T-helper 2 cell treated with Interferon-gamma antibody and Interleukin-4, amounts not matched to agents 100 ng/mL and 5 ng/mL, for 36 hours (primary cell): Measurements from ENCODE around the gene RAE1. TPM values are rescaled to one million over a fixed set of nuclear protein-coding genes. Genes with fewer than 3 reads are reported as not detected.

Source experiments
- intact Hi-C: fragments of 100-400 bp; cut with micrococcal nuclease; formaldehyde crosslinking; loops from one replicate; pipeline ENCODE4 v1.15.1; 2023
- total RNA-seq: library from RNA; stranded (reverse); gene quantifications from 2 replicates; pipeline ENCODE4 v1.2.3, GENCODE V29; 2022

Gene RAE1
- total RNA-seq, 1 donor from 2014 or later = 42.3 TPM

GRCh38 chr20:57387463-57387862 lies 36.4 kb downstream of the RAE1 start:
- intact Hi-C loops = no loop called here

- intact Hi-C loops = no loop called here
These were observed 36.9 kb downstream of the RAE1 start for GRCh38 chr20:57387945-57388371.

GRCh38 chr20:57388953-57389694 lies 38.1 kb downstream of the RAE1 start:
- intact Hi-C loops = loop anchor here (1.0 kb wide), 1 partner anchor 9 kb away; no protein-coding TSS in a partner anchor

GRCh38 chr20:57389695-57390603 lies 38.9 kb downstream of the RAE1 start:
- intact Hi-C loops = loop anchor here (1.0 to 5.0 kb wide), 7 partner anchors 8 to 997 kb away; partner anchors contain the start of genes AURKA, CSTF1, RAB22A and RAE1

- intact Hi-C loops = loop anchor here (1.0 to 5.0 kb wide), 6 partner anchors 40 to 998 kb away; partner anchors contain the start of genes AURKA, CSTF1, RAB22A and RAE1
These were observed 39.8 kb downstream of the RAE1 start, which contains the start of gene RBM38 for GRCh38 chr20:57390604-57391438. RBM38 (plus strand) TSS chr20:57391396; CDS start chr20:57391582, 186 bp downstream.

- intact Hi-C loops = loop anchor here (1.0 to 5.0 kb wide), 7 partner anchors 10 to 1261 kb away; partner anchors contain the start of genes AURKA, CSTF1, RAB22A and RAE1
These were observed 40.6 kb downstream of the RAE1 start for GRCh38 chr20:57391439-57392301.

- intact Hi-C loops = loop anchor here (1.0 to 5.0 kb wide), 4 partner anchors 11 to 1260 kb away; partner anchors contain the start of genes RAB22A and VAPB
These were observed 41.6 kb downstream of the RAE1 start for GRCh38 chr20:57392512-57393271.

- intact Hi-C loops = loop anchor here (2.0 to 5.0 kb wide), 3 partner anchors 914 to 1259 kb away; partner anchors contain the start of genes RAB22A and VAPB
These were observed 42.5 kb downstream of the RAE1 start for GRCh38 chr20:57393321-57394120.

- intact Hi-C loops = loop anchor here (5.0 kb wide), 2 partner anchors 913 to 993 kb away; partner anchors contain the start of genes RAB22A and VAPB
These were observed 43.3 kb downstream of the RAE1 start for GRCh38 chr20:57394121-57395082.

GRCh38 chr20:57395111-57395966 lies 44.3 kb downstream of the RAE1 start:
- intact Hi-C loops = no loop called here

- intact Hi-C loops = no loop called here
These were observed 45.3 kb downstream of the RAE1 start for GRCh38 chr20:57396212-57396983.

- intact Hi-C loops = no loop called here
These were observed 46.1 kb downstream of the RAE1 start for GRCh38 chr20:57396984-57397692.

- intact Hi-C loops = loop anchor here (1.0 to 2.0 kb wide), 3 partner anchors 8 to 221 kb away; no protein-coding TSS in a partner anchor
These were observed 46.6 kb downstream of the RAE1 start for GRCh38 chr20:57397693-57398108.

- intact Hi-C loops = loop anchor here (1.0 to 2.0 kb wide), 3 partner anchors 9 to 220 kb away; no protein-coding TSS in a partner anchor
These were observed 47.3 kb downstream of the RAE1 start for GRCh38 chr20:57398231-57398821.
